A549 (cell line): ENCODE measurements around the gene ITGB1BP1. TPM values are rescaled to one million over a fixed set of nuclear protein-coding genes. Genes with fewer than 3 reads are reported as not detected.

Source experiments
- ATAC-seq, 2 experiments: fragments of 200-7000 bp in 1 of 2; fragments of >200 bp in 1 of 2; cut with Nextera tagmentation in 1 of 2; cut with Tn5 transposase in 1 of 2; 3 replicates each; pipeline versions ENCODE4 v1.8.0 to v1.9.1; 2018 to 2020; ENCODE audit warnings: mild to moderate bottlenecking in 1 of 2, moderate library complexity in 1 of 2
- CTCF ChIA-PET: fragments of 300-600 bp; sonication (Branson Sonifier 250); formaldehyde crosslinking; extraction: SDS; loops from one replicate; lab custom pipeline; 2021; ENCODE audit warnings: antibody characterized with exemption, inconsistent platforms; lab: Yijun Ruan, JAX
- POLR2A ChIA-PET: fragments of 350-600 bp; formaldehyde crosslinking; extraction: SDS; loops from one replicate; lab custom pipeline; 2021; ENCODE audit warnings: antibody characterized with exemption, inconsistent platforms; lab: Yijun Ruan, JAX
- DNase-seq, 2 experiments: peaks; one replicate each; pipeline versions ENCODE4 v3.0.0 to v3.0.0-alpha.2; 2011 to 2016; ENCODE audit warnings: low read depth in 1 of 2, low spot score in 1 of 2
- FAIRE-seq: peaks from 2 replicates; lab custom pipeline; 2011; peaks lifted over from hg19 to GRCh38; lab: Jason Lieb, UNC
- H3K27ac ChIP-seq, 2 experiments: fragments of >200 bp; sonication (Bioruptor Twin); formaldehyde crosslinking; 3 replicates each; pipeline ENCODE4 v1.5.1; 2016 to 2017
- H3K4me1 ChIP-seq: fragments of >200 bp; sonication (Bioruptor Twin); formaldehyde crosslinking; 3 replicates; pipeline ENCODE4 v1.6.1; 2016
- H3K4me2 ChIP-seq: fragments of >200 bp; sonication (Bioruptor Twin); formaldehyde crosslinking; 3 replicates; pipeline ENCODE4 v1.6.1; 2016
- H3K4me3 ChIP-seq: fragments of >200 bp; sonication (Bioruptor Twin); formaldehyde crosslinking; 3 replicates; pipeline ENCODE4 v1.5.1; 2016
- H3K9me3 ChIP-seq: fragments of >200 bp; sonication (Bioruptor Twin); formaldehyde crosslinking; 3 replicates; pipeline ENCODE4 v1.6.1; 2016
- CHD2 ChIP-seq: fragments of 150-350 bp; IDR thresholded peaks from 2 replicates; pipeline ENCODE4 v1.6.1; 2014; ENCODE audit warnings: low read length; ENCODE audit not compliant: partially characterized antibody
- EHMT2 ChIP-seq: fragments of 200-600 bp; sonication (generic); IDR thresholded peaks from 2 replicates; pipeline ENCODE4 v1.6.1; 2016; ENCODE audit warnings: antibody characterized with exemption, low read depth, mild to moderate bottlenecking, moderate library complexity
- ELK1 ChIP-seq: fragments of 150-350 bp; IDR thresholded peaks from 2 replicates; pipeline ENCODE4 v1.6.1; 2014; ENCODE audit warnings: low read depth, mild to moderate bottlenecking, low read length
- FOSB ChIP-seq: fragments of 250-450 bp; sonication (Bioruptor Pico); IDR thresholded peaks from 2 replicates; pipeline ENCODE4 v1.5.0; 2020; ENCODE audit warnings: mild to moderate bottlenecking, moderate library complexity
- FOSL2 ChIP-seq, 2 experiments: fragments of 450-650 bp in 1 of 2; fragments of >200 bp in 1 of 2; sonication (Bioruptor Twin) in 1 of 2; formaldehyde crosslinking; IDR thresholded peaks; 2 replicates each; pipeline versions ENCODE4 v1.5.0 to v1.6.1; 2016 to 2020; ENCODE audit warnings: mild to moderate bottlenecking in 1 of 2, moderate library complexity in 1 of 2
- HMGXB4 ChIP-seq: fragments of 250-450 bp; sonication (Bioruptor Pico); IDR thresholded peaks from 2 replicates; pipeline ENCODE4 v1.5.0; 2021; ENCODE audit warnings: mild to moderate bottlenecking, moderate library complexity, borderline replicate concordance
- JUN ChIP-seq, 2 experiments: fragments of >200 bp; sonication (Bioruptor Twin); formaldehyde crosslinking; IDR thresholded peaks; 2 replicates in 1 of 2; 3 replicates in 1 of 2; pipeline ENCODE4 v1.6.1; 2016 to 2017
- JUNB ChIP-seq: fragments of >200 bp; sonication (Bioruptor Twin); formaldehyde crosslinking; IDR thresholded peaks from 2 replicates; pipeline ENCODE4 v1.6.1; 2016
- MAZ ChIP-seq: fragments of 150-350 bp; IDR thresholded peaks from 2 replicates; pipeline ENCODE4 v1.6.1; 2014; ENCODE audit warnings: antibody characterized with exemption, low read depth, low read length, borderline replicate concordance
- MYC ChIP-seq: IDR thresholded peaks from 2 replicates; pipeline ENCODE4 v1.6.1; 2012; ENCODE audit warnings: mild to moderate bottlenecking, inconsistent platforms, low read length, improper control_type of control experiment, borderline replicate concordance
- NPAS2 ChIP-seq: fragments of 250-450 bp; sonication (Bioruptor Pico); IDR thresholded peaks from 2 replicates; pipeline ENCODE4 v1.8.0; 2022; ENCODE audit warnings: mild to moderate bottlenecking, moderate library complexity, borderline replicate concordance
- RAD21 ChIP-seq, 2 experiments: fragments of >200 bp in 1 of 2; sonication (Bioruptor Twin) in 1 of 2; formaldehyde crosslinking in 1 of 2; IDR thresholded peaks in 1 of 2; conservative IDR thresholded peaks in 1 of 2; 2 replicates in 1 of 2; 3 replicates in 1 of 2; pipeline ENCODE4 v1.6.1; 2012 to 2018; ENCODE audit warnings: inconsistent platforms in 1 of 2
- RCOR1 ChIP-seq: fragments of 150-350 bp; IDR thresholded peaks from 2 replicates; pipeline ENCODE4 v1.6.1; 2014; ENCODE audit warnings: antibody characterized with exemption, low read length, low read depth
- RNF2 ChIP-seq: fragments of 200-600 bp; sonication (generic); IDR thresholded peaks from 2 replicates; pipeline ENCODE4 v1.6.1; 2016; ENCODE audit warnings: low read depth, mild to moderate bottlenecking, antibody characterized with exemption, moderate library complexity, borderline replicate concordance
- SMC3 ChIP-seq: fragments of >200 bp; sonication (Bioruptor Twin); formaldehyde crosslinking; IDR thresholded peaks from 3 replicates; pipeline ENCODE4 v1.6.1; 2018; ENCODE audit warnings: inconsistent platforms
- TFCP2L1 ChIP-seq: fragments of 250-450 bp; sonication (Bioruptor Pico); IDR thresholded peaks from 2 replicates; pipeline ENCODE4 v1.5.0; 2021; ENCODE audit warnings: mild to moderate bottlenecking
- USF2 ChIP-seq: fragments of 450-650 bp; IDR thresholded peaks from 2 replicates; pipeline ENCODE4 v1.6.1; 2014; ENCODE audit warnings: antibody characterized with exemption
- WGBS: methylation state at CpG from one replicate; pipeline ENCODE4 v1.1.6; 2017; ENCODE audit errors: missing lambda C conversion rate; 5-methylcytosine and 5-hydroxymethylcytosine counted together
- polyA plus RNA-seq, 4 experiments: library from polyadenylated mRNA; depleted of rRNA in 3 of 4; stranded (reverse); fragments of >200 nt; fragmentation: RNase III in 1 of 4; extraction: RNeasy Plus Mini Kit Qiagen cat#74134 plus additional on column Dnase treatment in 1 of 4; gene quantifications; 2 replicates in 3 of 4; 3 replicates in 1 of 4; pipeline ENCODE4 v1.2.3, GENCODE V29; 2011 to 2017
- TF ChIP-seq, protein P1 (sequence below): fragments of >200 bp; sonication (Bioruptor Twin); formaldehyde crosslinking; IDR thresholded peaks from 3 replicates; pipeline ENCODE4 v1.5.1; 2016
- TF ChIP-seq, protein P2 (sequence below): IDR thresholded peaks from 2 replicates; pipeline ENCODE4 v1.6.1; 2012; ENCODE audit warnings: low read depth, borderline replicate concordance

ITGB1BP1 gene
- polyA plus RNA-seq, 2 of the 4 experiments (the other 2 are of a cell fraction), result 99.3 to 136 TPM

DNA sequence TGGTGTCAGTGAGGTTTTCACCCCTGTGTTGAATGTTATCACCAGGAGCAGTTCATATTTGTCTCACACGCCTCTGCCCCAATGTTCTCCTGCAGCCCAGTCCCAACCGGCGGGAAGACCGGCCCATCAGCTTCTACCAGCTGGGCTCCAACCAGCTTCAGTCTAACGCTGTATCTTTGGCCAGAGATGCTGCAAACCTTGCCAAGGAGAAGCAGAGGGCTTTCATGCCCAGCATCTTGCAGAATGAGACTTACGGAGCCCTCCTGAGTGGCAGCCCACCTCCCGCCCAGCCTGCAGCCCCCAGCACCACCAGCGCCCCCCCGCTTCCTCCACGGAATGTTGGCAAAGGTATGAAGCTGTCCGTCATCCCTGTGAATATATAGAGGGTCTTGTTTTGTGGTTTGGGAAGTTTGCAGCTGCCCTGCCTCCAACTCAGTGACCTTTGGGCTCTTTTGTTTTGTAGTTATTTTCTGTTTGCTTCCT is 35.1 kb downstream of the ITGB1BP1 start:
- ChIA-PET CTCF (interaction anchor here (0.7 to 4.6 kb wide), 5 partner anchors 7 to 245 kb away, joined by 3 to 16 read pairs (median 5); no protein-coding TSS in a partner anchor), POLR2A (interaction anchor here (0.6 to 2.0 kb wide), 2 partner anchors 34 to 78 kb away, joined by 7 to 11 read pairs; partner anchors contain the start of genes CPSF3 and ITGB1BP1)
- Histone ChIP-seq H3K27ac (peak overlapping the region in 1 of 2 experiments; percentile 76; a peak in 3 of 6 replicates), H3K4me1 (peaks cover 44% of the 10 kb centered on the region), H3K4me2 (no peak overlapping the region), H3K4me3 (no peak overlapping the region), H3K9me3 (no peaks in the 10 kb centered on the region)
- FAIRE-seq, result no peak
- no peak for ATAC-seq
- no peak for DNase-seq
- TF ChIP-seq RCOR1 (no peak), JUNB (no peak), USF2 (no peak), MYC (no peak), JUN (IDR thresholded peaks at IDR 0.05) (no peak), TFCP2L1 (CRISPR knock-in tag) (no peak), FOSL2 (IDR thresholded peaks at IDR 0.05) (no peak), FOSL2 (CRISPR knock-in tag; IDR thresholded peaks at IDR 0.05) (no peak), RNF2 (no peak), MAZ (no peak)
- TF ChIP-seq, protein P1, sequence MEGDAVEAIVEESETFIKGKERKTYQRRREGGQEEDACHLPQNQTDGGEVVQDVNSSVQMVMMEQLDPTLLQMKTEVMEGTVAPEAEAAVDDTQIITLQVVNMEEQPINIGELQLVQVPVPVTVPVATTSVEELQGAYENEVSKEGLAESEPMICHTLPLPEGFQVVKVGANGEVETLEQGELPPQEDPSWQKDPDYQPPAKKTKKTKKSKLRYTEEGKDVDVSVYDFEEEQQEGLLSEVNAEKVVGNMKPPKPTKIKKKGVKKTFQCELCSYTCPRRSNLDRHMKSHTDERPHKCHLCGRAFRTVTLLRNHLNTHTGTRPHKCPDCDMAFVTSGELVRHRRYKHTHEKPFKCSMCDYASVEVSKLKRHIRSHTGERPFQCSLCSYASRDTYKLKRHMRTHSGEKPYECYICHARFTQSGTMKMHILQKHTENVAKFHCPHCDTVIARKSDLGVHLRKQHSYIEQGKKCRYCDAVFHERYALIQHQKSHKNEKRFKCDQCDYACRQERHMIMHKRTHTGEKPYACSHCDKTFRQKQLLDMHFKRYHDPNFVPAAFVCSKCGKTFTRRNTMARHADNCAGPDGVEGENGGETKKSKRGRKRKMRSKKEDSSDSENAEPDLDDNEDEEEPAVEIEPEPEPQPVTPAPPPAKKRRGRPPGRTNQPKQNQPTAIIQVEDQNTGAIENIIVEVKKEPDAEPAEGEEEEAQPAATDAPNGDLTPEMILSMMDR, result no peak
- TF ChIP-seq, protein P2, sequence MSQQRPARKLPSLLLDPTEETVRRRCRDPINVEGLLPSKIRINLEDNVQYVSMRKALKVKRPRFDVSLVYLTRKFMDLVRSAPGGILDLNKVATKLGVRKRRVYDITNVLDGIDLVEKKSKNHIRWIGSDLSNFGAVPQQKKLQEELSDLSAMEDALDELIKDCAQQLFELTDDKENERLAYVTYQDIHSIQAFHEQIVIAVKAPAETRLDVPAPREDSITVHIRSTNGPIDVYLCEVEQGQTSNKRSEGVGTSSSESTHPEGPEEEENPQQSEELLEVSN, result no peak
- WGBS, result 98% methylated on average over 8 of the region's 11 CpGs

GRCh38 chr2:9385841-9386240 is 37.5 kb downstream of the ITGB1BP1 start:
- CTCF ChIA-PET, result interaction anchor here (1.5 to 4.6 kb wide), 5 partner anchors 10 to 243 kb away, joined by 3 to 16 read pairs (median 5); no protein-coding TSS in a partner anchor
- Histone ChIP-seq H3K4me1 (peaks cover 63% of the 10 kb centered on the region), H3K4me2 (peak overlapping the region; percentile 55)
- TF ChIP-seq EHMT2 (no peak), JUN (IDR thresholded peaks at IDR 0.05) (no peak), FOSB (CRISPR knock-in tag) (no peak), CHD2 (no peak)
- TF ChIP-seq, all 56 proteins: peak for 0
- no peaks in the 10 kb centered on the region for H3K9me3 ChIP-seq
- no peak for ATAC-seq
- no peak for FAIRE-seq
- WGBS, result 94% methylated on average over 6 of the region's 6 CpGs
- no peak overlapping the region for H3K4me3 ChIP-seq
- H3K27ac ChIP-seq, result peak overlapping the region; percentile 63 to 76
- DNase-seq, result no peak
- POLR2A ChIA-PET, result no interaction called here

DNA sequence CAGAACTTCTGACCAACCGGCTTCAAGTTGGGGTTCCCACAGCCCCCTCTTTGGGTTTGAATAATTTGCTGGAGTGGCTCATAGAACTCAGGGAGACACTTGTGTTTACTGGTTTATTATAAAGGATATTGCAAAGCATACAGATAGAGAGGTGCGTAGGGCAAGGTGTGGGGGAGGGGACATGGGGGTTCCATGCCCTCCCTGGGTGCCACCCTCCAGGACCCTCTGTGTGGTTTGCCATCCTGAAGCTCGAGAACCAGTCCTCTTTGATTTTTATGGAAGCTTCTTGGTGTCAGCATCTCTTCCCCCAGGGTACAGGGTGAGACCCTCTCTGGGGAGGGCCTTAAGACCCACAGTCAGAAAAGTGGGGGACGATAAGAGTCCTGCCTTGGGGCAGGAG is 38.8 kb downstream of the ITGB1BP1 start:
- ATAC-seq (no peak), DNase-seq (no peak), FAIRE-seq (no peak)
- WGBS, result 87% methylated on average over 4 of the region's 4 CpGs
- TF ChIP-seq, protein P2, result no peak
- TF ChIP-seq ELK1 (no peak), NPAS2 (CRISPR knock-in tag) (no peak), HMGXB4 (CRISPR knock-in tag) (no peak), SMC3 (no peak), RAD21 (conservative IDR thresholded peaks at IDR 0.05 in 1 of 2, IDR thresholded peaks at IDR 0.05 in 1 of 2) (no peak)
- TF ChIP-seq, all 56 proteins: peak for 0
- Histone ChIP-seq H3K9me3 (no peaks in the 10 kb centered on the region), H3K4me2 (no peak overlapping the region), H3K27ac (peak overlapping the region; percentile 29 to 76; a peak in 4 of 6 replicates), H3K4me1 (peaks cover 73% of the 10 kb centered on the region), H3K4me3 (no peak overlapping the region)
- ChIA-PET POLR2A (no interaction called here), CTCF (interaction anchor here (1.0 to 2.1 kb wide), 3 partner anchors 17 to 245 kb away, joined by 3 to 5 read pairs (median 5); no protein-coding TSS in a partner anchor)
